Activated naive CD4-positive, alpha-beta T cell (primary cell): ENCODE measurements around the gene CMPK1.

Experiments used
- DNase-seq, 4 experiments: peaks; one replicate each; lab custom pipeline; 2025; lab: John Stamatoyannopoulos, UW

The CMPK1 gene

DNA sequence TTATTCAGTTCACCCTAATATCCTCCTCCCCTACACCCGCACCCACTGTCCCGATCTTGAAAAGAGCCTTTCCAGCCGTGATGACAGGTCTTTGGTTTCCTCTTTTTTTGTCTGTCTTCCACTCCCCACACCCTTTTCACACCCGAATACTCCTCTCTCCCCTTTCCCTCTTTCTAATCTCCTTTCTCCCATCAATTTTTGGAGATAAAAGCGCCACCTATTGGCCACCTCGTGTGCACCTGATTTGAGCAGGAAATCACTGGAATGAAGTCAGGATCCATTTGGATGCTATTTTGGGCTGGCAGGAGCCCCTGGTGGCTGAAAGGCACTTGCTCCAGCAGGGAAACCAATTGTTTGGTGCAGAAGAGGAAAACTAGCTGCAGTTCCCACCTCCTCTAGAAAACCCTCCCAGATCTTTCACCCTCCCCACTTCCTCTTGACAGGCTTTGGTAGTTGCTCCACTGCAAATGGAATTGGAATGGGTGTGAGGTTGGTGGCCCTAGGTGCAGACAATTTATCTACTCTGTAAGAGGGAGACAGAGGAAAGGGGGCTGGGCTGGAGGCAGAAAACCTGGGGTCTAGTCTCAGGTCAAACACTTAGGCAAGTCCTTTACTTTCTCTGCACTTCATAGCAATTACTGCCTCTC is 90.9 kb downstream of the CMPK1 start:
- DNase-seq = no peak
